H9 (cell line): Measurements from ENCODE around the gene SPCS3. TPM values are rescaled to one million over a fixed set of nuclear protein-coding genes. Genes with fewer than 3 reads are reported as not detected.

Source experiments
- DNase-seq: peaks from one replicate; pipeline ENCODE4 v3.0.0-alpha.2; 2017
- H2AFZ ChIP-seq: one replicate; pipeline ENCODE4 v1.6.1; 2013; ENCODE audit warnings: mild to moderate bottlenecking, low read length, control low read depth, moderate library complexity
- H2AK5ac ChIP-seq: 2 replicates; pipeline ENCODE4 v1.6.1; 2013; ENCODE audit warnings: low read length, control low read depth, mixed read lengths; ENCODE audit not compliant: insufficient read length
- H2BK120ac ChIP-seq: one replicate; pipeline ENCODE4 v1.6.1; 2013; ENCODE audit warnings: low read depth, mild to moderate bottlenecking, low read length, control low read depth, inconsistent platforms; ENCODE audit not compliant: poor library complexity, severe bottlenecking
- H2BK12ac ChIP-seq: 2 replicates; pipeline ENCODE4 v1.6.1; 2013; ENCODE audit warnings: low read length, control low read depth, mixed read lengths, low read depth; ENCODE audit not compliant: insufficient read length
- H2BK15ac ChIP-seq: 2 replicates; pipeline ENCODE4 v1.6.1; 2013; ENCODE audit warnings: low read depth, low read length, control low read depth
- H2BK20ac ChIP-seq: one replicate; pipeline ENCODE4 v1.6.1; 2013; ENCODE audit warnings: low read depth, mild to moderate bottlenecking, low read length, control low read depth, inconsistent platforms; ENCODE audit not compliant: poor library complexity, severe bottlenecking
- H2BK5ac ChIP-seq: 2 replicates; pipeline ENCODE4 v1.6.1; 2013; ENCODE audit warnings: low read length, control low read depth, mixed read lengths; ENCODE audit not compliant: insufficient read length
- H3K14ac ChIP-seq: 2 replicates; pipeline ENCODE4 v1.6.1; 2013; ENCODE audit warnings: low read length, control low read depth; ENCODE audit not compliant: insufficient read depth
- H3K18ac ChIP-seq: 2 replicates; pipeline ENCODE4 v1.6.1; 2013; ENCODE audit warnings: low read depth, mild to moderate bottlenecking, mixed read lengths, low read length, control low read depth; ENCODE audit not compliant: insufficient read length
- H3K23ac ChIP-seq: 2 replicates; pipeline ENCODE4 v1.6.1; 2013; ENCODE audit warnings: low read length, control low read depth, mixed read lengths, low read depth; ENCODE audit not compliant: insufficient read length
- H3K23me2 ChIP-seq: 2 replicates; pipeline ENCODE4 v1.6.1; 2013; ENCODE audit warnings: low read depth, mild to moderate bottlenecking, mixed read lengths, low read length, control low read depth; ENCODE audit not compliant: insufficient read length, poor library complexity, severe bottlenecking
- H3K27ac ChIP-seq: 2 replicates; pipeline ENCODE4 v1.5.1; 2013; ENCODE audit warnings: low read length, control low read depth, mixed read lengths, low read depth; ENCODE audit not compliant: insufficient read length
- H3K27me3 ChIP-seq: 2 replicates; pipeline ENCODE4 v1.6.1; 2013; ENCODE audit warnings: low read length, control low read depth, inconsistent platforms; ENCODE audit not compliant: insufficient read depth
- H3K4ac ChIP-seq: 2 replicates; pipeline ENCODE4 v1.6.1; 2013; ENCODE audit warnings: low read depth, mild to moderate bottlenecking, control low read depth, inconsistent platforms, low read length, moderate library complexity
- H3K4me1 ChIP-seq: 2 replicates; pipeline ENCODE4 v1.6.1; 2013; ENCODE audit warnings: low read length, control low read depth, inconsistent platforms; ENCODE audit not compliant: insufficient read depth
- H3K4me2 ChIP-seq: 2 replicates; pipeline ENCODE4 v1.6.1; 2013; ENCODE audit warnings: low read length, control low read depth, mixed read lengths; ENCODE audit not compliant: insufficient read length, insufficient read depth
- H3K56ac ChIP-seq: 2 replicates; pipeline ENCODE4 v1.6.1; 2013; ENCODE audit warnings: low read depth, mild to moderate bottlenecking, mixed read lengths, low read length, control low read depth; ENCODE audit not compliant: insufficient read length
- H3K79me1 ChIP-seq: 2 replicates; pipeline ENCODE4 v1.6.1; 2013; ENCODE audit warnings: low read depth, mild to moderate bottlenecking, moderate library complexity, low read length, control low read depth, inconsistent platforms; ENCODE audit not compliant: insufficient read depth, poor library complexity, severe bottlenecking
- H3K79me2 ChIP-seq: 2 replicates; pipeline ENCODE4 v1.6.1; 2013; ENCODE audit warnings: low read length, control low read depth, inconsistent platforms; ENCODE audit not compliant: insufficient read depth
- H3K9ac ChIP-seq: 2 replicates; pipeline ENCODE4 v1.6.1; 2013; ENCODE audit warnings: low read length, control low read depth, mixed read lengths; ENCODE audit not compliant: insufficient read length; ENCODE audit errors: extremely low read depth
- H3K9me3 ChIP-seq: one replicate; pipeline ENCODE4 v1.6.1; 2013; ENCODE audit warnings: low read depth, low read length, inconsistent platforms; ENCODE audit not compliant: control insufficient read depth
- H3T11ph ChIP-seq: one replicate; pipeline ENCODE4 v1.6.1; 2013; ENCODE audit warnings: mild to moderate bottlenecking, low read length, control low read depth, inconsistent platforms
- H4K20me1 ChIP-seq: one replicate; pipeline ENCODE4 v1.6.1; 2013; ENCODE audit not compliant: control insufficient read depth, insufficient read length, insufficient read depth
- H4K5ac ChIP-seq: 2 replicates; pipeline ENCODE4 v1.6.1; 2013; ENCODE audit warnings: low read depth, mild to moderate bottlenecking, mixed read lengths, low read length, control low read depth; ENCODE audit not compliant: insufficient read length
- H4K8ac ChIP-seq: replicated peaks from 2 replicates; pipeline ENCODE4 v1.6.1; 2013; ENCODE audit warnings: low read length, control low read depth, mixed read lengths, low read depth; ENCODE audit not compliant: insufficient read length
- H4K91ac ChIP-seq: 2 replicates; pipeline ENCODE4 v1.6.1; 2013; ENCODE audit warnings: low read depth, mild to moderate bottlenecking, moderate library complexity, mixed read lengths, low read length, control low read depth; ENCODE audit not compliant: insufficient read length
- H3K27ac Mint-ChIP-seq, 3 experiments: 2 replicates in 2 of 3; 3 replicates in 1 of 3; pipeline ENCODE4 v1.8.0; 2020 to 2021; ENCODE audit warnings: mixed read lengths in 3 of 3, mild to moderate bottlenecking in 1 of 3, moderate library complexity in 1 of 3
- H3K27me3 Mint-ChIP-seq: 2 replicates; pipeline ENCODE4 v1.8.0; 2021; ENCODE audit warnings: low read depth, mild to moderate bottlenecking, moderate library complexity, mixed read lengths
- H3K36me3 Mint-ChIP-seq, 3 experiments: 2 replicates in 2 of 3; 3 replicates in 1 of 3; pipeline ENCODE4 v1.8.0; 2020 to 2021; ENCODE audit warnings: low read depth in 3 of 3, mixed read lengths in 3 of 3; ENCODE audit not compliant: insufficient read depth in 1 of 3
- H3K4me1 Mint-ChIP-seq, 2 experiments: 2 replicates each; pipeline ENCODE4 v1.8.0; 2020; ENCODE audit warnings: mixed read lengths in 2 of 2
- H3K4me3 Mint-ChIP-seq, 2 experiments: 2 replicates in 1 of 2; 3 replicates in 1 of 2; pipeline ENCODE4 v1.8.0; 2020 to 2021; ENCODE audit warnings: mild to moderate bottlenecking in 2 of 2, mixed read lengths in 2 of 2, moderate library complexity in 1 of 2
- H3K9me3 Mint-ChIP-seq, 2 experiments: 2 replicates in 1 of 2; 3 replicates in 1 of 2; pipeline ENCODE4 v1.8.0; 2020; ENCODE audit warnings: mild to moderate bottlenecking in 2 of 2, mixed read lengths in 2 of 2, moderate library complexity in 1 of 2
- CTCF ChIP-seq: fragments of 200-600 bp; sonication (generic); conservative IDR thresholded peaks from 3 replicates; pipeline ENCODE4 v1.8.0; 2021; ENCODE audit warnings: antibody characterized with exemption, mild to moderate bottlenecking
- WGBS: extraction: QIAGEN DNeasy Blood & Tissue Kit; methylation state at CpG from one replicate; pipeline ENCODE4 v1.1.7; 2013; ENCODE audit warnings: missing lambda C conversion rate, low lambda C conversion rate, mixed read lengths; ENCODE audit not compliant: insufficient read length; ENCODE audit errors: extremely low coverage; 5-methylcytosine and 5-hydroxymethylcytosine counted together
- total RNA-seq: library from RNA; stranded (reverse); gene quantifications from 2 replicates; pipeline ENCODE4 v1.2.1, GENCODE V29; 2021

The SPCS3 gene
- total RNA-seq, 1 experiment from 2014 or later, result 113 TPM

GRCh38 chr4:176303938-176304337 lies 15.8 kb upstream of the SPCS3 start:
- Histone ChIP-seq H3K18ac (no peak overlapping the region), H3K56ac (no peak overlapping the region), H2BK5ac (no peak overlapping the region), H2BK12ac (no peak overlapping the region), H4K20me1 (no peaks in the 10 kb centered on the region), H3K79me2 (no peaks in the 10 kb centered on the region), H4K91ac (no peak overlapping the region), H2BK15ac (no peak overlapping the region), H3K9ac (no peak overlapping the region), H2AFZ (no peak overlapping the region), H3K79me1 (no peaks in the 10 kb centered on the region), H3T11ph (no peak overlapping the region), H3K4ac (no peak overlapping the region), H2BK120ac (no peak overlapping the region), H3K9me3 (no peaks in the 10 kb centered on the region), H2AK5ac (no peak overlapping the region), H2BK20ac (no peak overlapping the region), H4K8ac (no peak overlapping the region), H3K23ac (no peak overlapping the region), H3K4me2 (no peak overlapping the region), H3K27me3 (peaks cover 8% of the 10 kb centered on the region; the same call in 1 of the 2 replicates), H3K14ac (no peak overlapping the region), H4K5ac (no peak overlapping the region), H3K27ac (no peak overlapping the region), H3K4me1 (no peaks in the 10 kb centered on the region; the same call in 1 of the 2 replicates), H3K23me2 (no peaks in the 10 kb centered on the region)
- Mint-ChIP-seq H3K27me3 (peaks cover 45% of the 10 kb centered on the region), H3K27ac (no peak overlapping the region), H3K4me3 (no peak overlapping the region; a peak in 1 of 5 replicates), H3K36me3 (no peaks in the 10 kb centered on the region), H3K4me1 (peaks cover 15 to 19% of the 10 kb centered on the region in 2 experiments), H3K9me3 (no peaks in the 10 kb centered on the region; a peak in 1 of 5 replicates)
- no peak for DNase-seq
- WGBS, result no CpG with 5 or more reads among the region's 1 CpG
- TF ChIP-seq CTCF, result no peak
